A673 (cell line): Measurements from ENCODE around the gene IL12RB1. TPM values are rescaled to one million over a fixed set of nuclear protein-coding genes. Genes with fewer than 3 reads are reported as not detected.

Source experiments
- BruUV-seq: library from RNA; stranded (reverse); fragments of 400-500 nt; replicated peaks from 2 replicates; lab custom pipeline; 2021; lab: Mats Ljungman, UMichigan
- CTCF ChIA-PET: fragments of 300-600 bp; sonication (Branson Sonifier 250); formaldehyde crosslinking; loops from one replicate; lab custom pipeline; 2022; ENCODE audit warnings: antibody characterized with exemption; lab: Charles Lee
- POLR2A ChIA-PET: fragments of 300-600 bp; sonication (Branson Sonifier 250); formaldehyde crosslinking; loops from one replicate; lab custom pipeline; 2022; ENCODE audit warnings: antibody characterized with exemption; ENCODE audit not compliant: low non-redundant PET; lab: Charles Lee
- DNase-seq: peaks from one replicate; pipeline ENCODE4 v3.0.0-alpha.2; 2015; ENCODE audit warnings: low spot score
- H3K27ac ChIP-seq: fragments of 200-600 bp; sonication (generic); 2 replicates; pipeline ENCODE4 v1.5.1; 2016; ENCODE audit warnings: mixed run types, low read depth, mild to moderate bottlenecking, mixed read lengths, antibody characterized with exemption, low read length; ENCODE audit not compliant: poor library complexity, severe bottlenecking
- H3K27me3 ChIP-seq: fragments of 200-600 bp; sonication (generic); replicated peaks from 2 replicates; pipeline ENCODE4 v1.6.1; 2017; ENCODE audit warnings: mixed run types, low read depth, mild to moderate bottlenecking, mixed read lengths, antibody characterized with exemption, low read length; ENCODE audit not compliant: insufficient read depth, poor library complexity
- H3K36me3 ChIP-seq: fragments of 200-600 bp; sonication (generic); 2 replicates; pipeline ENCODE4 v1.6.1; 2016; ENCODE audit warnings: mixed run types, mild to moderate bottlenecking, mixed read lengths, antibody characterized with exemption, low read length; ENCODE audit not compliant: insufficient read depth, poor library complexity, severe bottlenecking
- H3K4me1 ChIP-seq: fragments of 200-600 bp; sonication (generic); 2 replicates; pipeline ENCODE4 v1.6.1; 2017; ENCODE audit warnings: mixed run types, mild to moderate bottlenecking, mixed read lengths, antibody characterized with exemption, low read length; ENCODE audit not compliant: insufficient read depth, poor library complexity, severe bottlenecking
- H3K4me3 ChIP-seq: fragments of 200-600 bp; sonication (generic); 2 replicates; pipeline ENCODE4 v1.5.1; 2016; ENCODE audit warnings: low read depth, mixed run types, mild to moderate bottlenecking, mixed read lengths, low read length; ENCODE audit not compliant: poor library complexity, severe bottlenecking
- H3K9me3 ChIP-seq: fragments of 200-600 bp; sonication (generic); 2 replicates; pipeline ENCODE4 v1.6.1; 2016; ENCODE audit warnings: mixed run types, low read depth, mild to moderate bottlenecking, mixed read lengths, antibody characterized with exemption, low read length; ENCODE audit not compliant: poor library complexity, severe bottlenecking
- CTCF ChIP-seq: fragments of 300-800, 200-600 bp; sonication (generic); conservative IDR thresholded peaks from 2 replicates; pipeline ENCODE4 v1.5.1; 2017; ENCODE audit warnings: low read depth, mild to moderate bottlenecking, antibody characterized with exemption, low read length, moderate library complexity, mixed read lengths
- EZH2 ChIP-seq: fragments of 200-600 bp; sonication (generic); IDR thresholded peaks from 2 replicates; pipeline ENCODE4 v1.6.1; 2017; ENCODE audit warnings: borderline replicate concordance, low read depth, mild to moderate bottlenecking, mixed read lengths, antibody characterized with exemption, low read length; ENCODE audit not compliant: poor library complexity, severe bottlenecking
- intact Hi-C: fragments of 100-400 bp; cut with micrococcal nuclease; formaldehyde crosslinking; loops from one replicate; pipeline ENCODE4 v1.10.0; 2022; ENCODE audit not compliant: unreplicated experiment
- total RNA-seq: library from RNA; stranded (reverse); gene quantifications from 2 replicates; pipeline ENCODE4 v1.2.3, GENCODE V29; 2021

IL12RB1 gene
- total RNA-seq, 1 experiment from 2014 or later = not detected

- no peak for TF ChIP-seq CTCF
- TF ChIP-seq EZH2 = no peak
- intact Hi-C loops = loop anchor here (2.0 kb wide), 1 partner anchor 126 kb away; the partner anchor contains the start of gene CCDC124
- ChIA-PET CTCF (no interaction called here), POLR2A (no interaction called here)
- H3K36me3 ChIP-seq = no peaks in the 10 kb centered on the region
- H3K27ac ChIP-seq = no peak overlapping the region
- H3K9me3 ChIP-seq = no peaks in the 10 kb centered on the region
- peaks cover 6% of the 10 kb centered on the region for H3K4me1 ChIP-seq
- no peak overlapping the region for H3K4me3 ChIP-seq
- H3K27me3 ChIP-seq = no peaks in the 10 kb centered on the region
- no peak for DNase-seq
- no TSS peak for BruUV-seq
Observed at GRCh38 chr19:18059297-18059696, 27.4 kb downstream of the IL12RB1 start.

- Histone ChIP-seq H3K4me1 (peaks cover 6% of the 10 kb centered on the region), H3K9me3 (no peaks in the 10 kb centered on the region), H3K4me3 (peak overlapping the region; percentile 30), H3K36me3 (no peaks in the 10 kb centered on the region), H3K27ac (peak overlapping the region; percentile 20), H3K27me3 (no peaks in the 10 kb centered on the region)
- ChIA-PET POLR2A (interaction anchor here (0.5 kb wide), 1 partner anchor 39 kb away, joined by 4 read pairs; the partner anchor contains the start of gene MAST3), CTCF (interaction anchor here (0.6 to 1.1 kb wide), 3 partner anchors 27 to 106 kb away, joined by 3 to 7 read pairs (median 4); partner anchors contain the start of gene ARRDC2)
- no TSS peak for BruUV-seq
- intact Hi-C loops = loop anchor here (1.0 to 2.0 kb wide), 3 partner anchors 51 to 126 kb away; partner anchors contain the start of gene CCDC124
- peak; percentile 88 for DNase-seq
- TF ChIP-seq EZH2 (no peak), CTCF (peak; percentile 95)
Observed at GRCh38 chr19:18058208-18059009, 28.3 kb downstream of the IL12RB1 start.

- Histone ChIP-seq H3K9me3 (no peaks in the 10 kb centered on the region), H3K4me1 (peaks cover 6% of the 10 kb centered on the region), H3K36me3 (no peaks in the 10 kb centered on the region), H3K27me3 (no peaks in the 10 kb centered on the region), H3K4me3 (no peak overlapping the region), H3K27ac (no peak overlapping the region)
- intact Hi-C loops = no loop called here
- no peak for TF ChIP-seq EZH2
- no peak for TF ChIP-seq CTCF
- BruUV-seq = no TSS peak
- ChIA-PET CTCF (interaction anchor here (0.6 to 1.1 kb wide), 5 partner anchors 26 to 119 kb away, joined by 3 to 10 read pairs (median 4); partner anchors contain the start of gene ARRDC2), POLR2A (no interaction called here)
- no peak for DNase-seq
Observed at GRCh38 chr19:18057557-18057956, 29.2 kb downstream of the IL12RB1 start.
